ENCODE results near the gene ACOX2. TPM values are rescaled to one million over a fixed set of nuclear protein-coding genes. Genes with fewer than 3 reads are reported as not detected.

The ACOX2 gene
- total and polyA plus RNA-seq, 2 of the 13 experiments (the other 11 are each of a cell fraction or from before 2014, with no cell fraction given) = 42.6 to 98.5 TPM

DNA sequence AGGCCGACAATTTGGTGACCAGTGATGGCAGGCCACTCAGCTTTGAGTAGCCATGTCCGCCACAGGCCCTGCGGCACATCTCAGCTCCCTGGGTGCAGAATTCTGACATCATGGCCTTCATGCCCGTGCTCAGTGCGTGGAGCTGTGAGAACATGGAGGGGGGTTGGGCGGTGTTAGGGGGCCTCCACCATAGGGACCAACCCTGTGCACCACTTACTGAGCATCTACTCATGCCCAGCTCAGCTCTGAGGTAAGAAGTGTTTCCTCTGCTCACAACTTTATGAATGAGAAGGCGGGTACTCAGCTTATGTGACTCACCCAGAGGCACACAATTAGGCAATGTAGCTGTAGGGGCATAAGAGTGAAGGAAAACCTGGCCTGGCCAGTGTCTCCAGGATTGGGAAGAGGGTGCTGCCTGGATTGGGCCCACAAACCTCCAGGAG, 10.5 kb downstream of the ACOX2 start (continued):
- TF ChIP-seq, protein P1, sequence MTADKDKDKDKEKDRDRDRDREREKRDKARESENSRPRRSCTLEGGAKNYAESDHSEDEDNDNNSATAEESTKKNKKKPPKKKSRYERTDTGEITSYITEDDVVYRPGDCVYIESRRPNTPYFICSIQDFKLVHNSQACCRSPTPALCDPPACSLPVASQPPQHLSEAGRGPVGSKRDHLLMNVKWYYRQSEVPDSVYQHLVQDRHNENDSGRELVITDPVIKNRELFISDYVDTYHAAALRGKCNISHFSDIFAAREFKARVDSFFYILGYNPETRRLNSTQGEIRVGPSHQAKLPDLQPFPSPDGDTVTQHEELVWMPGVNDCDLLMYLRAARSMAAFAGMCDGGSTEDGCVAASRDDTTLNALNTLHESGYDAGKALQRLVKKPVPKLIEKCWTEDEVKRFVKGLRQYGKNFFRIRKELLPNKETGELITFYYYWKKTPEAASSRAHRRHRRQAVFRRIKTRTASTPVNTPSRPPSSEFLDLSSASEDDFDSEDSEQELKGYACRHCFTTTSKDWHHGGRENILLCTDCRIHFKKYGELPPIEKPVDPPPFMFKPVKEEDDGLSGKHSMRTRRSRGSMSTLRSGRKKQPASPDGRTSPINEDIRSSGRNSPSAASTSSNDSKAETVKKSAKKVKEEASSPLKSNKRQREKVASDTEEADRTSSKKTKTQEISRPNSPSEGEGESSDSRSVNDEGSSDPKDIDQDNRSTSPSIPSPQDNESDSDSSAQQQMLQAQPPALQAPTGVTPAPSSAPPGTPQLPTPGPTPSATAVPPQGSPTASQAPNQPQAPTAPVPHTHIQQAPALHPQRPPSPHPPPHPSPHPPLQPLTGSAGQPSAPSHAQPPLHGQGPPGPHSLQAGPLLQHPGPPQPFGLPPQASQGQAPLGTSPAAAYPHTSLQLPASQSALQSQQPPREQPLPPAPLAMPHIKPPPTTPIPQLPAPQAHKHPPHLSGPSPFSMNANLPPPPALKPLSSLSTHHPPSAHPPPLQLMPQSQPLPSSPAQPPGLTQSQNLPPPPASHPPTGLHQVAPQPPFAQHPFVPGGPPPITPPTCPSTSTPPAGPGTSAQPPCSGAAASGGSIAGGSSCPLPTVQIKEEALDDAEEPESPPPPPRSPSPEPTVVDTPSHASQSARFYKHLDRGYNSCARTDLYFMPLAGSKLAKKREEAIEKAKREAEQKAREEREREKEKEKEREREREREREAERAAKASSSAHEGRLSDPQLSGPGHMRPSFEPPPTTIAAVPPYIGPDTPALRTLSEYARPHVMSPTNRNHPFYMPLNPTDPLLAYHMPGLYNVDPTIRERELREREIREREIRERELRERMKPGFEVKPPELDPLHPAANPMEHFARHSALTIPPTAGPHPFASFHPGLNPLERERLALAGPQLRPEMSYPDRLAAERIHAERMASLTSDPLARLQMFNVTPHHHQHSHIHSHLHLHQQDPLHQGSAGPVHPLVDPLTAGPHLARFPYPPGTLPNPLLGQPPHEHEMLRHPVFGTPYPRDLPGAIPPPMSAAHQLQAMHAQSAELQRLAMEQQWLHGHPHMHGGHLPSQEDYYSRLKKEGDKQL (CRISPR knock-in tag; IDR thresholded peaks at IDR 0.05; ENCODE audit: low read depth) = no peak
- TF ChIP-seq, protein P2, sequence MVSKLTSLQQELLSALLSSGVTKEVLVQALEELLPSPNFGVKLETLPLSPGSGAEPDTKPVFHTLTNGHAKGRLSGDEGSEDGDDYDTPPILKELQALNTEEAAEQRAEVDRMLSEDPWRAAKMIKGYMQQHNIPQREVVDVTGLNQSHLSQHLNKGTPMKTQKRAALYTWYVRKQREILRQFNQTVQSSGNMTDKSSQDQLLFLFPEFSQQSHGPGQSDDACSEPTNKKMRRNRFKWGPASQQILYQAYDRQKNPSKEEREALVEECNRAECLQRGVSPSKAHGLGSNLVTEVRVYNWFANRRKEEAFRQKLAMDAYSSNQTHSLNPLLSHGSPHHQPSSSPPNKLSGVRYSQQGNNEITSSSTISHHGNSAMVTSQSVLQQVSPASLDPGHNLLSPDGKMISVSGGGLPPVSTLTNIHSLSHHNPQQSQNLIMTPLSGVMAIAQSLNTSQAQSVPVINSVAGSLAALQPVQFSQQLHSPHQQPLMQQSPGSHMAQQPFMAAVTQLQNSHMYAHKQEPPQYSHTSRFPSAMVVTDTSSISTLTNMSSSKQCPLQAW (CRISPR knock-in tag; IDR thresholded peaks at IDR 0.05) = peak; percentile 51; the same call in 1 of the 2 replicates
- no peak for TF ChIP-seq TCF7L2 (IDR thresholded peaks at IDR 0.05; ENCODE audit: low read depth, low read length)
- TF ChIP-seq KLF16 (CRISPR knock-in tag; IDR thresholded peaks at IDR 0.05) = 0 out of 4 replicates have a peak, but pooled peaks of 1 of the 2 experiments have one; percentile 27
- TF ChIP-seq FOXP1 (IDR thresholded peaks at IDR 0.05) = no peak
- peak; percentile 66; the same call in 1 of the 2 replicates for TF ChIP-seq FOXP1 (CRISPR knock-in tag; IDR thresholded peaks at IDR 0.05)
- peak; percentile 23; the same call in 1 of the 2 replicates for TF ChIP-seq ZNF343 (CRISPR knock-in tag; IDR thresholded peaks at IDR 0.05)
- no peak for TF ChIP-seq ZNF180 (CRISPR knock-in tag; IDR thresholded peaks at IDR 0.05; ENCODE audit: borderline replicate concordance, low read depth)
- TF ChIP-seq, protein P3, sequence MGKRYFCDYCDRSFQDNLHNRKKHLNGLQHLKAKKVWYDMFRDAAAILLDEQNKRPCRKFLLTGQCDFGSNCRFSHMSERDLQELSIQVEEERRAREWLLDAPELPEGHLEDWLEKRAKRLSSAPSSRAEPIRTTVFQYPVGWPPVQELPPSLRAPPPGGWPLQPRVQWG (CRISPR knock-in tag; IDR thresholded peaks at IDR 0.05; ENCODE audit: borderline replicate concordance, low read depth) = no peak
- TF ChIP-seq, protein P4, sequence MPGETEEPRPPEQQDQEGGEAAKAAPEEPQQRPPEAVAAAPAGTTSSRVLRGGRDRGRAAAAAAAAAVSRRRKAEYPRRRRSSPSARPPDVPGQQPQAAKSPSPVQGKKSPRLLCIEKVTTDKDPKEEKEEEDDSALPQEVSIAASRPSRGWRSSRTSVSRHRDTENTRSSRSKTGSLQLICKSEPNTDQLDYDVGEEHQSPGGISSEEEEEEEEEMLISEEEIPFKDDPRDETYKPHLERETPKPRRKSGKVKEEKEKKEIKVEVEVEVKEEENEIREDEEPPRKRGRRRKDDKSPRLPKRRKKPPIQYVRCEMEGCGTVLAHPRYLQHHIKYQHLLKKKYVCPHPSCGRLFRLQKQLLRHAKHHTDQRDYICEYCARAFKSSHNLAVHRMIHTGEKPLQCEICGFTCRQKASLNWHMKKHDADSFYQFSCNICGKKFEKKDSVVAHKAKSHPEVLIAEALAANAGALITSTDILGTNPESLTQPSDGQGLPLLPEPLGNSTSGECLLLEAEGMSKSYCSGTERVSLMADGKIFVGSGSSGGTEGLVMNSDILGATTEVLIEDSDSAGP (CRISPR knock-in tag; IDR thresholded peaks at IDR 0.05; ENCODE audit: borderline replicate concordance) = no peak; the same call in 1 of the 2 replicates
- no peak for TF ChIP-seq KMT2A (CRISPR knock-in tag; IDR thresholded peaks at IDR 0.05)
- no peak for TF ChIP-seq JARID2 (CRISPR knock-in tag; IDR thresholded peaks at IDR 0.05; ENCODE audit: insufficient replicate concordance)
- TF ChIP-seq, protein P5, sequence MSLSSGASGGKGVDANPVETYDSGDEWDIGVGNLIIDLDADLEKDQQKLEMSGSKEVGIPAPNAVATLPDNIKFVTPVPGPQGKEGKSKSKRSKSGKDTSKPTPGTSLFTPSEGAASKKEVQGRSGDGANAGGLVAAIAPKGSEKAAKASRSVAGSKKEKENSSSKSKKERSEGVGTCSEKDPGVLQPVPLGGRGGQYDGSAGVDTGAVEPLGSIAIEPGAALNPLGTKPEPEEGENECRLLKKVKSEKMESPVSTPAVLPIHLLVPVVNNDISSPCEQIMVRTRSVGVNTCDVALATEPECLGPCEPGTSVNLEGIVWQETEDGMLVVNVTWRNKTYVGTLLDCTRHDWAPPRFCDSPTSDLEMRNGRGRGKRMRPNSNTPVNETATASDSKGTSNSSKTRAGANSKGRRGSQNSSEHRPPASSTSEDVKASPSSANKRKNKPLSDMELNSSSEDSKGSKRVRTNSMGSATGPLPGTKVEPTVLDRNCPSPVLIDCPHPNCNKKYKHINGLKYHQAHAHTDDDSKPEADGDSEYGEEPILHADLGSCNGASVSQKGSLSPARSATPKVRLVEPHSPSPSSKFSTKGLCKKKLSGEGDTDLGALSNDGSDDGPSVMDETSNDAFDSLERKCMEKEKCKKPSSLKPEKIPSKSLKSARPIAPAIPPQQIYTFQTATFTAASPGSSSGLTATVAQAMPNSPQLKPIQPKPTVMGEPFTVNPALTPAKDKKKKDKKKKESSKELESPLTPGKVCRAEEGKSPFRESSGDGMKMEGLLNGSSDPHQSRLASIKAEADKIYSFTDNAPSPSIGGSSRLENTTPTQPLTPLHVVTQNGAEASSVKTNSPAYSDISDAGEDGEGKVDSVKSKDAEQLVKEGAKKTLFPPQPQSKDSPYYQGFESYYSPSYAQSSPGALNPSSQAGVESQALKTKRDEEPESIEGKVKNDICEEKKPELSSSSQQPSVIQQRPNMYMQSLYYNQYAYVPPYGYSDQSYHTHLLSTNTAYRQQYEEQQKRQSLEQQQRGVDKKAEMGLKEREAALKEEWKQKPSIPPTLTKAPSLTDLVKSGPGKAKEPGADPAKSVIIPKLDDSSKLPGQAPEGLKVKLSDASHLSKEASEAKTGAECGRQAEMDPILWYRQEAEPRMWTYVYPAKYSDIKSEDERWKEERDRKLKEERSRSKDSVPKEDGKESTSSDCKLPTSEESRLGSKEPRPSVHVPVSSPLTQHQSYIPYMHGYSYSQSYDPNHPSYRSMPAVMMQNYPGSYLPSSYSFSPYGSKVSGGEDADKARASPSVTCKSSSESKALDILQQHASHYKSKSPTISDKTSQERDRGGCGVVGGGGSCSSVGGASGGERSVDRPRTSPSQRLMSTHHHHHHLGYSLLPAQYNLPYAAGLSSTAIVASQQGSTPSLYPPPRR (CRISPR knock-in tag; IDR thresholded peaks at IDR 0.05; ENCODE audit: borderline replicate concordance) = 0 out of 2 replicates have a peak, but pooled peaks have one; percentile 42
- peak; percentile 32 for TF ChIP-seq ASH2L (IDR thresholded peaks at IDR 0.05; ENCODE audit: insufficient read length, low read depth, low read length)
- TF ChIP-seq ZNF20 (CRISPR knock-in tag; IDR thresholded peaks at IDR 0.05) = no peak
